ENCODE data around the gene SLC29A1. TPM values are rescaled to one million over a fixed set of nuclear protein-coding genes. Genes with fewer than 3 reads are reported as not detected.
"Not testable (repeated sequence)": the region's sequence is repeated elsewhere in the genome, so short reads cannot be mapped to it uniquely, and the experiment has no call there.

Gene SLC29A1
- total RNA-seq, 1 donor = 9.5 TPM

- no peak overlapping the region for H3K4me3 ChIP-seq (ENCODE audit: low read depth, low read length)
- TF ChIP-seq CTCF (IDR thresholded peaks at IDR 0.05; ENCODE audit: insufficient read depth, low read depth, low read length) = no peak
- no peak for DNase-seq (ENCODE audit: low read depth)
Observed at GRCh38 chr6:44179648-44180047, 43.7 kb upstream of the SLC29A1 start.

DNA sequence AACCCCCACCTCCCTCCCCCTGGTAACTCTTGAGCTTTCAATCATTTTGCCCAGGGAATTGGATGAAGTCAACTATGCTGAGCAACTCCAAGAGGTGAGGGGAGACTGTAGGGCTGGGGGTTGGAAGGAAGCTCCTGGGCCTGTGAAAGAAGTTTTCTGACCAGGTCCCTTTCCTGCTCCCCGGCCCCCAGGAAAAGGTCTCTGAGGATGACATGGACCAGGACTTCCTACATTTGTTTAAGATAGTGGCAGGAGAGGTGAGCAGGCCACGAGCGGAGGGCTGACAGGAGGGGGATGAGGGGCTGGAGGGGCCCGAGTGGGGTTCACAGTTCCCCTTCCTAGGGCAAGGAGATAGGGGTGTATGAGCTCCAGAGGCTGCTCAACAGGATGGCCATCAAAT is 43.0 kb upstream of the SLC29A1 start:
- H3K4me3 ChIP-seq (ENCODE audit: low read depth, low read length) = no peak overlapping the region
- TF ChIP-seq CTCF (IDR thresholded peaks at IDR 0.05; ENCODE audit: insufficient read depth, low read depth, low read length) = no peak

GRCh38 chr6:44180886-44181285 is 42.5 kb upstream of the SLC29A1 start:
- H3K4me3 ChIP-seq (ENCODE audit: low read depth, low read length) = no peak overlapping the region
- no peak for TF ChIP-seq CTCF (IDR thresholded peaks at IDR 0.05; ENCODE audit: insufficient read depth, low read depth, low read length)
- no peak for DNase-seq (ENCODE audit: low read depth)

More for the DNA sequence above, 43.0 kb upstream of the SLC29A1 start:
- DNase-seq (ENCODE audit: low read depth) = no peak

GRCh38 chr6:44181784-44182183 is 41.6 kb upstream of the SLC29A1 start:
- DNase-seq (ENCODE audit: low read depth); H3K4me3 ChIP-seq (ENCODE audit: low read depth, low read length): not testable (repeated sequence)

- DNase-seq (ENCODE audit: low read depth) = no peak
- no peak for TF ChIP-seq CTCF (IDR thresholded peaks at IDR 0.05; ENCODE audit: insufficient read depth, low read depth, low read length)
- no peak overlapping the region for H3K4me3 ChIP-seq (ENCODE audit: low read depth, low read length)
Observed at GRCh38 chr6:44182911-44183390, 40.4 kb upstream of the SLC29A1 start.

GRCh38 chr6:44183783-44184182 is 39.6 kb upstream of the SLC29A1 start:
- no peak for DNase-seq (ENCODE audit: low read depth)
- H3K4me3 ChIP-seq (ENCODE audit: low read depth, low read length) = no peak overlapping the region
- TF ChIP-seq CTCF (IDR thresholded peaks at IDR 0.05; ENCODE audit: insufficient read depth, low read depth, low read length) = no peak

GRCh38 chr6:44185356-44185755 is 38.0 kb upstream of the SLC29A1 start:
- not testable (repeated sequence) for H3K4me3 ChIP-seq (ENCODE audit: low read depth, low read length); DNase-seq (ENCODE audit: low read depth)

DNA sequence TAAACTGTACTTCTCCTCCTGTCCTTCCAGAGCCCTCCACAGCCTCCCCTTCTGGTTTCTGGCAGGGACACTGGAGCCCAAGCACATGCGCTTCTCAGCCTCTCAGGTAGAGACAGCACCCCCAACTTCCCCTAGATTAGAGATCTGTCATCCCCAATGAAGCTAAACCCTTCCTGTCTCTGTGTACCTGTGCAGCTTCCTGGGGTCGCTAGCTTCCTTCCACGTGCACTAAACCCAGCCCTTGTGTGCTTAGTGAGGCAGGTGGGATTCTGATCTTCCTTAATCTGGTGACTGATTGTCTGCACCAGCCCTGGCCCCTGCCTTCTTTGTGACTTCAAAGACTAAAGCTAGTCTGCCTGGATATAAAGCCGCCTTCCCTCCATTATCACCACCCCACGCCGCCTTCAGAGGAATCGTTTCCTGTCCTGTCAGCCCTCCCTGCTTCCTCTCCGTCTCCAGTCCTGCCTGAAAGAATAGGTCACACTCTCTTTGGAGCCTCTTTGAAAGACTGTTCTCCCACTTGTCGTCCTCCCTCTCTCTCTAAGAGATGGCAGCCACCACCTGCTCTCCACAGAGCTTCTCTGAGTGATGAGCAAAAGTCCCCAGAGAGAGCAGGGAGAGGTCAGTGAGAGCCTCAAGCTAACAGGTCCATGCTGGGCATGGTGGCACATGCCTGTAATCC is 37.3 kb upstream of the SLC29A1 start:
- H3K4me3 ChIP-seq (ENCODE audit: low read depth, low read length) = no peak overlapping the region
- no peak for DNase-seq (ENCODE audit: low read depth)
- no peak for TF ChIP-seq CTCF (IDR thresholded peaks at IDR 0.05; ENCODE audit: insufficient read depth, low read depth, low read length)
